ENCODE results near the gene LRGUK. TPM values are rescaled to one million over a fixed set of nuclear protein-coding genes. Genes with fewer than 3 reads are reported as not detected.

Gene LRGUK
- total RNA-seq, 1 experiment from 2014 or later: 1.5 TPM

GRCh38 chr7:134180376-134180775 lies 53.2 kb downstream of the LRGUK start:
- no peaks in the 10 kb centered on the region for H3K9me3 Mint-ChIP-seq
- Histone ChIP-seq H3K56ac (ENCODE audit: insufficient read length, low read depth, low read length) (no peak overlapping the region), H4K20me1 (ENCODE audit: control insufficient read depth, insufficient read depth, insufficient read length) (no peaks in the 10 kb centered on the region), H3K23ac (ENCODE audit: insufficient read length, low read depth, low read length) (no peak overlapping the region), H3K14ac (ENCODE audit: insufficient read depth, low read length) (no peak overlapping the region), H3K18ac (ENCODE audit: insufficient read length, low read depth, low read length) (no peak overlapping the region), H2AK5ac (ENCODE audit: insufficient read length, low read length) (no peak overlapping the region), H4K8ac (replicated peaks; ENCODE audit: insufficient read length, low read depth, low read length) (no peak overlapping the region), H3K9me3 (ENCODE audit: control insufficient read depth, low read depth, low read length) (no peaks in the 10 kb centered on the region), H2BK20ac (ENCODE audit: low read depth, low read length, poor library complexity, severe bottlenecking) (no peak overlapping the region), H3K23me2 (ENCODE audit: insufficient read length, low read depth, low read length, poor library complexity, severe bottlenecking) (peaks cover 3% of the 10 kb centered on the region), H3K79me1 (ENCODE audit: insufficient read depth, low read depth, low read length, poor library complexity, severe bottlenecking) (no peaks in the 10 kb centered on the region), H2BK120ac (ENCODE audit: low read depth, low read length, poor library complexity, severe bottlenecking) (no peak overlapping the region), H2BK5ac (ENCODE audit: insufficient read length, low read length) (no peak overlapping the region), H3K9ac (ENCODE audit: extremely low read depth, insufficient read length, low read length) (no peak overlapping the region), H4K91ac (ENCODE audit: insufficient read length, low read depth, low read length) (no peak overlapping the region), H2BK12ac (ENCODE audit: insufficient read length, low read depth, low read length) (no peak overlapping the region), H3T11ph (ENCODE audit: low read length) (no peak overlapping the region), H3K4ac (ENCODE audit: low read depth, low read length) (no peak overlapping the region), H3K27me3 (ENCODE audit: insufficient read depth, low read length) (no peaks in the 10 kb centered on the region), H4K5ac (ENCODE audit: insufficient read length, low read depth, low read length) (no peak overlapping the region), H3K4me2 (ENCODE audit: insufficient read depth, insufficient read length, low read length) (no peak overlapping the region), H2AFZ (ENCODE audit: low read length) (no peak overlapping the region), H3K27ac (ENCODE audit: insufficient read length, low read depth, low read length) (no peak overlapping the region), H3K4me1 (ENCODE audit: insufficient read depth, low read length) (no peaks in the 10 kb centered on the region), H2BK15ac (ENCODE audit: low read depth, low read length) (no peak overlapping the region), H3K79me2 (ENCODE audit: insufficient read depth, low read length) (no peaks in the 10 kb centered on the region)
- no peak overlapping the region for H3K27ac Mint-ChIP-seq
- no CpG with 5 or more reads among the region's 1 CpG for WGBS (ENCODE audit: extremely low coverage, insufficient read length, low lambda C conversion rate)
- no peak for TF ChIP-seq CTCF (conservative IDR thresholded peaks at IDR 0.05)
- H3K36me3 Mint-ChIP-seq (ENCODE audit: insufficient read depth in 1 of 3, low read depth in 3 of 3): no peaks in the 10 kb centered on the region
- peaks cover 2% of the 10 kb centered on the region in 2 experiments for H3K4me1 Mint-ChIP-seq
- DNase-seq: no peak
- no peaks in the 10 kb centered on the region for H3K27me3 Mint-ChIP-seq (ENCODE audit: low read depth)
- no peak overlapping the region for H3K4me3 Mint-ChIP-seq
